Activated naive CD4-positive, alpha-beta T cell treated with anti-CD3 and anti-CD28 coated beads, Interleukin-2, amount 50 U/mL, for 72 hours (primary cell): ENCODE measurements around the gene CLASP1. TPM values are rescaled to one million over a fixed set of nuclear protein-coding genes. Genes with fewer than 3 reads are reported as not detected.

ENCODE experiments used
- ATAC-seq, 2 donors: fragments of 150-1000 bp; cut with Tn5 transposase; 2 replicates each; pipeline ENCODE4 v1.10.0; 2021; ENCODE audit warnings: mild to moderate bottlenecking in 2 of 2, moderate library complexity in 2 of 2
- DNase-seq, 2 donors: peaks; one replicate each; pipeline ENCODE4 v3.0.0; 2021 to 2022; ENCODE audit warnings: low spot score in 2 of 2
- H3K27ac Mint-ChIP-seq, 2 donors: one replicate each; pipeline ENCODE4 v1.8.0; 2022; ENCODE audit warnings: mild to moderate bottlenecking in 2 of 2, mixed read lengths in 2 of 2
- H3K36me3 Mint-ChIP-seq, 2 donors: one replicate each; pipeline ENCODE4 v1.8.0; 2022; ENCODE audit warnings: mixed read lengths in 2 of 2
- H3K9me3 Mint-ChIP-seq, 2 donors: one replicate each; pipeline ENCODE4 v1.8.0; 2022; ENCODE audit warnings: mixed read lengths in 2 of 2
- total RNA-seq, 2 donors: library from RNA; stranded (reverse); gene quantifications; one replicate each; pipeline ENCODE4 v1.2.3, GENCODE V29; 2022

The CLASP1 gene
- total RNA-seq, 2 donors from 2014 or later = 82.3 to 98.6 TPM

DNA sequence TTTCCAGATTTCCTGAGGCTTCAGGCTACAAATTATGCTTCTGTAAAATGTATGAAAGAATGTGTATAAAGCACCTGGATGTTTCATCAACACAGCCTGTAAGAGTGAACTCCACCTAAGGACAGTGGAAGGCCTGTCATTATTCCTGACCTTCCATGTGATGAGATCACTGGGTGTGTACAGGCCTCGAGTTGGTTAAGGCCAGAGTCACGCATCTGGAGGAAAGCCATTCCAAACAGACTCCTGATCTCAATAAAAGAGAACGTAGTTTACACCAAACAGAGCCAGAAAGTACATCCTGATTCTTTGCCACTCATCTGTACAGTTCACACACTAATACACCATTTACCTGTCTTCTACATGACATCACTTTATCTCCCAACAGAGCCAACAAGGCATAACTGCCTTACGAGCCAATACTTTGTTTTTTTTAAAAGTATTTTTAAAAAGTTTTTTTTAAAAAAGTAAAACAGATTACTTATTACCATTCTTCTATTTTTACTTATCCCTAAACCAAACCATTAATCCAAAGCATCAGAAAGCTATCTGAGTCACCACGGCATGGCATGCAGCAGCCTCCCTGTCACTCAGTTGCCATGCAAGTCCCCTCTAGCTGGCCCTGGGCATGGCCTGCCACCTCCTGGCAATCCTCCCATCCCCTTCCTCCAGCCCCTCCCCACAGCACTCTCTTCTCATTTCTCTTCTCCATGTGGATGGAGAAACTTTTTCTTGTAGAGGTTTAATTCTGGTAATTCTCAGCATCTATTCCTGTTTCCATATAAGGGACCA lies 285.4 kb downstream of the CLASP1 start:
- DNase-seq = no peak
- Mint-ChIP-seq H3K9me3 (no peaks in the 10 kb centered on the region), H3K36me3 (peaks cover 4 to 11% of the 10 kb centered on the region in 2 donors), H3K27ac (peak overlapping the region in 1 of 2 donors; percentile 77)
- no peak for ATAC-seq

DNA sequence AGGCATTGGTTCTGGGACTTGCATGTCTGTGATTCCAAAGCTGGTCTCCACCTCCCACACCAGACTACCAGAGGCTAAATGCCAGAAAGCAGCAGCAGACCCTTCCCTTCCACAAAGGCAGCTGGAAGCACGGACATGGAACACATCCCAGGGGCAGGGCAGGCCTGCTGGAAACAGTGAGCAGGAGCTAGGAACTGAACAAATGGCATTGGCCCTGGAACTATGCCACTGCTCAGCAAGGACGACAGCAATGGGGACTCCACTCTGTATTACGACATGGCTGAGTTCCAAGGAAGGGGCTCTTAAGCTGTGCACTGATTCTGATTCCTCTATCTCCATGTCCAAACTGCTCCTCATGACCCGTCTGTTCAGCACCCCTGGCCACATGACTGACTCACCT lies 286.5 kb downstream of the CLASP1 start:
- Mint-ChIP-seq H3K36me3 (peaks cover 4 to 11% of the 10 kb centered on the region in 2 donors), H3K9me3 (no peaks in the 10 kb centered on the region), H3K27ac (peak overlapping the region; percentile 47 to 75)
- no peak for ATAC-seq
- no peak for DNase-seq

DNA sequence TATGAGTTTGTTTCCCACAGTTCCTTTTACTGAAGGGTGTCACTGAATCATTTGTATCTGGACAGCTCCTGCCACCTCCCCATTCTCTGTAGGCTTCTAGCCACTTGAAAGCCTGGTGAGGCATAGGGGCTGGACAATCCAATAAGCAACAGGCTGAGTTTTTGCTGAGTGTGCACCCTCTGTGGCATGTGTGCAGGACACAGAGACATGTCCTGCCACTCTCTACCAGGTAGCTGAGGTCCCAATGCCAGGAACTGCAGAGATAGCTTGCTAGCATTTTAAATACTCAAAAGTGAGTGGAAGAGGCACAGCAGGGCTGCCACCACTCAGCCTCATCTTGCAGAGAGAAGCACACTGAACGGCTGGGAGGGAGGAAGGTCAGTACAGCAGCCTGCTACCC lies 287.0 kb downstream of the CLASP1 start:
- DNase-seq = no peak
- Mint-ChIP-seq H3K9me3 (no peaks in the 10 kb centered on the region), H3K36me3 (peaks cover 4 to 11% of the 10 kb centered on the region in 2 donors), H3K27ac (peak overlapping the region; percentile 47 to 75)
- ATAC-seq = no peak

DNA sequence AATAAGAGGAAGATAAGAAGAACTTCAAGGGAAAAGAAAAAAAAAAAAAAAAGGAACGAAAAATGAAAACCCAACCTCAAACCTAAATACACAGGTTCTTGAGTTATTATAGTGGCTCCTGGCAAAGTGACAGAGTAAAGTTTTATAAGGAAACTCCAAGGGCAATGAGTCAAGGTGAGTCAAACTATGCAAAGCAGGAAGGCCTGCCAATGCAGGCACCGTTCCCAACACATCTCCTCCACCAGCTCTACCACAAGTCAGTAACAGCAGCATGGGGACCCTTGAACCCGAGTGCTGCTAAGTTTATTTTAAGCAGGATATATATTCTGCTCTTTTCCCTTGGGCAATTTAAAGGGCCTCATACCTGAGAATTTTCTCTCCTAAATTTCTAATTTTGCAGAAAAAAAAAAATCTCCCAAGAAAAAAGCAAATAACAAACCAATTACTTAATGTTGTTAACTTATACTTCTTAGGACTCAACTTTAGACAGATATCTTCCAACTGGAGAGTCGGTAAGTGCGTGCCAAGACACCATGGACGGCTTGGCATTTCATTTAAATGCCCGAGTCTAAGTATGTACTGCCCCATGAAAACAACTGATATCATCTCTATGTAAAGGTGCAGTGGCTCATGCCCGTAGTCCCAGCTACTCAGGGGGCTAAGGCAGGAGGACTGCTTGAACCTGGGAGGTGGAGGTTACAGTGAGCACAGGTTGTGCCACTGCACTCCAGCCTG lies 288.5 kb downstream of the CLASP1 start:
- peaks cover 9 to 11% of the 10 kb centered on the region in 2 donors for H3K36me3 Mint-ChIP-seq

DNA sequence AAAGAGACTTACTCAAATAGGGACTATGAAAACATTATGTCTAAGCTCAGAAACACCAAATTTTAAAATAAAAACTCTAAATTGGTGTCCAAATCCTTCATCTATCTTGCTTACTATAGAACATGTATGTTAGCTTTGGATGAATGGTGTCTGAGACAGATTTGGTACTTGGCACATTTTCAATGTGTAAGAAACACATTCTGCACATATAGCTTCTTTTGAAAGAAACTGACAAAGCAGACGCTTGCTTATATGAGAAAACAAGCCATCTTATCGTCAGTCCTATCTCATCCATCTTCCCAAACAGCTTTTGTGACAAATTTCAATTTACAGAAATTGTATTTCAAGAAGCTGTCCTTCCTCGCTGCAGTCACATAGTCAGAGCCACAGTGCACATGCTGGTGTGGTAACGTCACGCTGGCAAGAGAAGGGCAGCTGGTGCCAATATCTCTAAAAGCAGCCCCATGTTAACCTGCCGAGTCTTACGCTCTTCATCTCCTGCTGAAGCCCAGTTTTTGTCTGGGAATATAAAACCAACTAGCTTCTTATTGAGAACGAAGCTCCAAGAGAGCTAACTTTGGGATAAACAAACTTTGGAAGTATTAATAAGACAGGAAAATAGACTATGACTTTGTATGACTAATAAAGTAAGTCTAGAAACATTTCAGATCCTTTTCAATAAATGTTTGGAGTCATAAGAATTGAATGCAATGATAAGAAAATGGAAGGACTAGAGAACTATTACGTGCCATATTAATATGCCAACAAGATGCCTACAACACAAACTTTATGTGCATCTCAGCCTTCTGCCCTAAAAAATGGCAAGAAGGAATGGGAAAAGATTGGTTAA lies 289.3 kb downstream of the CLASP1 start:
- Mint-ChIP-seq H3K9me3 (no peaks in the 10 kb centered on the region), H3K27ac (no peak overlapping the region)

More for the DNA sequence above, 288.5 kb downstream of the CLASP1 start:
- ATAC-seq = no peak
- Mint-ChIP-seq H3K27ac (no peak overlapping the region), H3K9me3 (no peaks in the 10 kb centered on the region)
- DNase-seq = no peak

DNA sequence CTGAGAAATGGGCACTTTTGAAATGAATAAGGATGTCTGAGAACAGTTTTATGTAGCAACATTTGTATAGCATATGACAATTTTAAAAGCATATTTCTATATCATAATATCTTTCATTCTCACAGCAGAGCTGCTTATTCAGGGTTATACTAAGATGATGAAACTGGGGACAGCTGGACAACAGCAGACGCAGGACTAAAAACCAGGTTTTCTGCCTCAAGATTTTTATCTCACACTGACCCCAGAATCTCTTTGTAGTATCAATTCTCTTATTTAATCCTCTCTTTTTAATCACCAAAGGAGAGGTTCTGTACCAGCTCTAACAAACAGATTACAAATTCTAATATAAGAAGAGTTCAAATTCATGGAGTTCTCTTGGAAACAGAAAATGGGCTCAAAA lies 290.1 kb downstream of the CLASP1 start:
- Mint-ChIP-seq H3K27ac (no peak overlapping the region), H3K9me3 (no peaks in the 10 kb centered on the region), H3K36me3 (peaks cover 11 to 14% of the 10 kb centered on the region in 2 donors)
- DNase-seq = no peak
- ATAC-seq = no peak

More for the DNA sequence above, 289.3 kb downstream of the CLASP1 start:
- no peak for ATAC-seq
- peaks cover 11 to 14% of the 10 kb centered on the region in 2 donors for H3K36me3 Mint-ChIP-seq
- DNase-seq = no peak

DNA sequence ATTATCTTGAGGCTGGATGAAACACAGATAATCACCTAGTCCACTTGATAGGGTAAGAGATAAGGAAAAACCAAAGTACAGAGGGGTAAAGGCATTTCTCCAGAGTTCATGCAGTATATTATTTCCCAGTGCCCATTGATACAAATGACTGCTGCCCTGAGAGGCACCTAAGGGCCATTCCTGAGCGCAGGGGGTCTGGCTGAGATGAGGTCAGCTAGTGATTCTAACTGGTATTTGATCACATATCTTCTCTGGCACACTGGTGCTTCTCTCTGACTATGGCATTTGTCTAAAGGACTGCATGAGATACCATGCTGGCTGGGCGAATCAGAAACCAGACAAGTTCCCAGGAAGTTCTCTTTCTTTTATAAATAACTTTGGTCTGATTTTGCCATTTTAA lies 291.0 kb downstream of the CLASP1 start:
- Mint-ChIP-seq H3K9me3 (no peaks in the 10 kb centered on the region), H3K36me3 (peaks cover 11 to 14% of the 10 kb centered on the region in 2 donors), H3K27ac (peak overlapping the region in 1 of 2 donors; percentile 47)
- DNase-seq (no peak), ATAC-seq (no peak)

DNA sequence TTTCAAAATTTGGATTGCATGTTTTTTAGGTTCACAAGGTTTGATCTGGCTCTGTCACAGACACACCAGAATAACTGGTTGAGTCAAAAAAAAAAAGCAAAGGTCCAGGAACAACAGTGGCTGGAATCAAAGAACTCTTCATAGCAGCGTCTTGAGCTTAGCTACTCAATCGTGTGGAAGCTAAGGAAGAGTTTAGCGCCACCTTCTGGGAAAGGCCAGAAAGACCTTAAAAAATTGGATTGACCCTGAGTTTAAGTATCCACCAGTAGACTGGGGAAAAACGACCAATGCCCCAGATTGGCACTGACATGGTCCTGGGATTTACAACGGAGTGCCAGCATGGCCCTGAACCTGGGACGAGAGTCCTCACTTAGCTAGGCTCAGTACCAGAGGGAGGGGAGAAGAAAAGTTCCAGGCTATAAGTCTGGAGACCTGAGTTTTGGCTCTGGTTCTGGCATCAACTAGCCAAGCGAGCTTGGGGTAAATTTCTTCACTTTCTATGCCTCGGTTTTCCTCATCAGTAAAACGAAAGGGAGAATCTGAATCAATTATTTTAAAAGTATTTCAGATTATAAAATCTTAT lies 293.1 kb downstream of the CLASP1 start:
- peak in 1 of 2 donors; percentile 52 for ATAC-seq
- Mint-ChIP-seq H3K27ac (no peak overlapping the region), H3K9me3 (no peaks in the 10 kb centered on the region), H3K36me3 (peaks cover 6 to 14% of the 10 kb centered on the region in 2 donors)
- DNase-seq = peak in 1 of 2 donors; percentile 47

DNA sequence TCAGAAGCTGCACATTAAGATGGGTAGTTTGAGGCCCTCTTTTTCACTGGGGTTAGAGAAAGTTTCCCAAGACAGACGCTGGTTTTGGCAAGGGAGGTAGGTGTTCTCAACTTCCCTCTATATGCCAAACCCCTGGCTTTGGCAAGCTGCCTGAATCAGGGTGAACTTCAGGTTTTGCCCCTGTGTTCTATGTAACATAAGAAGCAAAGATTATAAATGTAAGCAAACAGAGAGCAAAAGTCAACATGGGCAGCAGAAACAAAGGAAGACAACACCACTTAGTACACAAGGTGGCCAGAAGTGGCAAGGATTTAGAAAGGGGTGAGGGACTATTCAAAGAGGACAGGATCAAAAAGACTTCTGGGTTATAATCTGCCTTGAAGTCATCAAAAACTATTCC lies 293.8 kb downstream of the CLASP1 start:
- no peak for ATAC-seq
- no peak for DNase-seq
- Mint-ChIP-seq H3K9me3 (no peaks in the 10 kb centered on the region), H3K27ac (peak overlapping the region in 1 of 2 donors; percentile 46), H3K36me3 (peaks cover 6 to 14% of the 10 kb centered on the region in 2 donors)

DNA sequence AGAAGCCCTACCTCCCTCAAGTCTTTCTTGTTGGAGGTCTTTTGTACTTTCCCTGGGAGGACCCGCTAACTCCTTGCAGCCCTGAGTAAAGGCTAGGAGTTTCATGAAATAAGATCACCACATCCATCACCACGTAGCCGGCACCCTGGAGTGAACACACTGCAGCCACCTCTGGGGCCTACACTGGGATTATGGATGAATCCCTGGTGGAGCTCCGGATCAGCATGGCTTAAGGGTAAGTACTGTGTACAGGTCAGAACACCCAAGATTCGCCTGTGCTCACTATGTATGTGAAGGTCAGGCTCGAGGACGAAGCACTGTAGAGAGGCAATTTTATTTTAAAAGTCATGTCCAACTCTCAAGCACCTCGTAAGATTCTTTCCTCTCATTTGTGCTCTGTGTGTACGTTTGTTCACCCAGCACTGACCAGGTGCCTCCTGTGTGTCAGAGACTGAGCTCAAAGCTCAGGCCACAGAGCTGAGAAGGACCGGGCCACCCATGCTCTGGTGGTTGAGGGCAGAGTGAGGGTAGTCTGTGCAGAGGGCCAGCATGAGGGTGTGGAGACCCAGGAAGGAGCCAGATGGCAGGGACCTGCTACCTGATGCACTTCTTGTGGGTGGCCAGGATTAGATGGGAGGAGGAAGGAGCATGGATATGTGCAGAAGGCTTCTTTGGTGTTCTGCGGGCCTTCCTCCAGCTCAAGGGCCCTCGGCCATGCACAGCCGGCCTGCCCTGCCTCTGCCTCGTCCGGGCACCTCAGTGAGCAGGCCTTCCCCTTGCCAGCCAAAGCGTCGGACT lies 297.5 kb downstream of the CLASP1 start:
- no peak for DNase-seq

DNA sequence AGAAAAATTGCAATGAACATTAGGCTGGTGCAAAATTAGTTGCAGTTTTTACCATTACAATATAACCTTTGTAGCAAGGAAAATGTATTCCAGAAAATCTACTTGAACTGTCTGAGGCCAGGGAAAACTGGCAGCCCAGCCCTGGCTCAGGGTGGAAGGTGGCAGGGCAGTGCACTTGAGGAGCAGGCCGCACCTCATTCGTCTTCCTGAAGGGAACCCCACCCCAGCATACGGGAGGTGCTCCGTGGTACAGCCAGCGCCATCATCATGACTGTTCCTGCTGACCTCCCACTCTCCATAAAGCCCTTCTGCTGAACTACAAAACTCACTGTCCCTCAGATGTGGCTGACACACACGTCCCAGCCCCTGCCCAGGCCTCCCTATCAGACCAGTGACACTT lies 298.4 kb downstream of the CLASP1 start:
- Mint-ChIP-seq H3K36me3 (peaks cover 12 to 17% of the 10 kb centered on the region in 2 donors), H3K9me3 (no peaks in the 10 kb centered on the region), H3K27ac (peak overlapping the region in 1 of 2 donors; percentile 18)
- DNase-seq = no peak
- ATAC-seq = no peak

More for the DNA sequence above, 297.5 kb downstream of the CLASP1 start:
- H3K27ac Mint-ChIP-seq = peak overlapping the region in 1 of 2 donors; percentile 18
- no peaks in the 10 kb centered on the region for H3K9me3 Mint-ChIP-seq
- no peak for ATAC-seq
- H3K36me3 Mint-ChIP-seq = peaks cover 11 to 13% of the 10 kb centered on the region in 2 donors

DNA sequence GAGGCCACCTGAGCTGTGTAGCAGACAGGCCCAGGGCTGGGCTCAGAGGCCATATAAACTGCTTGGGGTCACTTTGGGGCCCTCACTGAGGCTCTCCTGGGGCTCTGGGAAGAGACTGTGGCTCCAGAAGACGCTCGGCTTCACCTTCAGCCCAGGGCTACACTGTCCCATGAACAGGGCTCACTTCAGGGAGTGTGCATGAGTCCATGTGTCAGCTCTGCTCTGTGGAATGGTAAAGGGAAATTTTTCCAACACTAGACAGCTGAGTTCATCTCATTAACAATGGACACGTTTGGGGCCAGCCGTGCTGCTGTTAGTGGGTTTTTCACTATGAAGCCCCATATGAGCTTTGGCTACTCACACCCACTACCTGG lies 298.9 kb downstream of the CLASP1 start:
- Mint-ChIP-seq H3K9me3 (no peaks in the 10 kb centered on the region), H3K36me3 (peaks cover 7 to 17% of the 10 kb centered on the region in 2 donors), H3K27ac (no peak overlapping the region)
- peak in 1 of 2 donors; percentile 19 for ATAC-seq
- DNase-seq = no peak

DNA sequence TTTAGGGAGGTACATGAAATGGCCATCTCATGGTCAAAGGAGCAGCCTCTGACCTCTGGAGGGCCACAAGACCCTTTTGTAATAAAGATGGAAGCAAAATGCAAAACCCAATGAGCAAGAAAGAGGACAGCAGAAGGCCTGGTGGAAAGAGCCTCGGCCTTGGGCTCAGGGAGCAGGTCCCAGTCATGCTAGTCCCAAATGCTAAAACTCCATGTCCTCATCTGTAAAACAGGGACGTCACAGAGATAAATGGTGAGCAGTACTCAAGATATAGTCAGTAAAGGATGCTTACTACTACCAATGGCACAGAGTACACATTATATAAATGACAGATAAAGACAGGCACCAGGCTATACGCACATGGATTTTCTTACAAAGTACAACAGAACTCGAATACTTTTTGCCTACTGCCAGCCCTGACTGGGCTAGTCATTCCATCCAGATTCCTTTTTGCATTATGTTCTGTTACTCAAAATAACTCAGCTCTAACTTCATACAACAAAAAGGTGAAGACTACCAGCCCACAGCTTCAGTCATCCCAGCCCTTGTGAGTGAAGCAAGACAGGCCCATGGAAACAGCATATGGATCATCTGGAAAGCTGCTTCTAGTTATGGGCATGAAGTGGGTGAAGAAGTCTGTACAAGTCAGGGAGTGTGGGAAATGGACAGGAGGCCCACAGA lies 299.4 kb downstream of the CLASP1 start:
- Mint-ChIP-seq H3K27ac (peak overlapping the region in 1 of 2 donors; percentile 42), H3K9me3 (no peaks in the 10 kb centered on the region), H3K36me3 (peaks cover 5 to 17% of the 10 kb centered on the region in 2 donors)
- no peak for DNase-seq
- no peak for ATAC-seq

DNA sequence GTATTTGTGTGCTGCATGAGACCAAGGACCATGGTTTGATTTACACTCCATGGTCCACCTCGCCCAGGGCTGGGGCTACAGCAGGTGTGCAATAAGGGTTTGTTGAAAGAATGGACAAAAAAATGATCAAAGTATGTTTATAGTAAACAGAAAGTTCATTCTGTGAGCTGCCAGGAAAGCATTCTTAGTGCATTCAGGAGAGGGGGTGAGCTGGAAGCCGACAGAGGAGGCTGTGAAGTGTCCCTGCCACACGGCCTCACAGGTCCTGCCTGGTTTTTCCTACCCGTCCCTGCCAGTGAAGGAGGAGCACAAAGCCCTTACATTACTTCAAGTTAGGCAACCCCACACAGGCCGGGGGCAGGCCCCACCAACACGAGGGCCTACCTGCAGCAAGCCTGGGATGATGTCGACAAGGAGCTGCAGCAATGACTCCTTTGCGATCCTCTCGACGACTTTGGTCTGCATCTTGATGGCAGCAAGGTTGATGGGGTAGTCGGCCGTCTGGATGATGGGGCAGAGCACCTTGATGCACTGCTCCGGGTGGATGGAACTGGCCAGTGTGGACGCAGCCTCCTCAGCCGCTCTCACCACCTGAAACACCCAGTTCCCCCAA lies 301.0 kb downstream of the CLASP1 start:
- peaks cover 8 to 17% of the 10 kb centered on the region in 2 donors for H3K36me3 Mint-ChIP-seq

DNA sequence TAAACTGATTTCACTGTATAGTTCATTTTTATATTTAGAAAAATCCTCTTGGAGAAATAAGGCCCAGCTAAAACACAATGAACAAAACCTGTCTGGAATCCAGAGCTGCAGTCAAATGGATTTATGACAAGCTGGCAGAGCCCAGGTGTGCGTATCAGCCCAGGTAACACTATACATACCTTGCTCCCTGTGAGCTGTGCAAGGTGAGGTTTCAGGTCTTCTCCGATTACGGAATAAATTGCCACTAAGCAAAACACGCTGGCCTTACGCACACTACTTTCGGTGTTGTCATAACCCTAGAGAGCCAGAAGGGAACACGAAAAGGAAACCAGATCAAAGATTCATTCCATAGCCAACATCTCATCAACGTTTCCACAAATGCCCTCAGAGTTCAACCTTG lies 302.4 kb downstream of the CLASP1 start:
- peaks cover 10 to 17% of the 10 kb centered on the region in 2 donors for H3K36me3 Mint-ChIP-seq
- H3K9me3 Mint-ChIP-seq = no peaks in the 10 kb centered on the region
- no peak for DNase-seq
- H3K27ac Mint-ChIP-seq = peak overlapping the region in 1 of 2 donors; percentile 9
- ATAC-seq = no peak

More for the DNA sequence above, 301.0 kb downstream of the CLASP1 start:
- DNase-seq (no peak), ATAC-seq (no peak)
- H3K9me3 Mint-ChIP-seq = no peaks in the 10 kb centered on the region
- peak overlapping the region in 1 of 2 donors; percentile 55 for H3K27ac Mint-ChIP-seq
